Nephron (organoid): ENCODE results near the gene DGKI.
A peak's percentile ranks its signal among the peaks of the same experiment; 100 is the strongest.

Source experiments
- H3K27ac Mint-ChIP-seq, 3 experiments: 2 replicates each; pipeline ENCODE4 v1.8.0; 2020; ENCODE audit warnings: mixed read lengths in 3 of 3, mild to moderate bottlenecking in 2 of 3, moderate library complexity in 1 of 3
- H3K27me3 Mint-ChIP-seq: 2 replicates; pipeline ENCODE4 v1.8.0; 2021; ENCODE audit warnings: low read depth, mild to moderate bottlenecking, moderate library complexity, mixed read lengths
- H3K36me3 Mint-ChIP-seq: 2 replicates; pipeline ENCODE4 v1.8.0; 2020; ENCODE audit warnings: low read depth, mixed read lengths
- H3K4me1 Mint-ChIP-seq: 2 replicates; pipeline ENCODE4 v1.8.0; 2020; ENCODE audit warnings: mixed read lengths
- H3K4me3 Mint-ChIP-seq, 3 experiments: 2 replicates each; pipeline ENCODE4 v1.8.0; 2020; ENCODE audit warnings: mild to moderate bottlenecking in 3 of 3, mixed read lengths in 3 of 3, moderate library complexity in 2 of 3
- H3K9me3 Mint-ChIP-seq: 2 replicates; pipeline ENCODE4 v1.8.0; 2020; ENCODE audit warnings: mixed read lengths
- TF ChIP-seq, protein P1 (sequence below), 3 experiments: fragments of 200-600 bp; sonication (generic); IDR thresholded peaks; one replicate each; pipeline ENCODE4 v1.5.0; 2021; ENCODE audit warnings: antibody characterized with exemption in 3 of 3; ENCODE audit not compliant: unreplicated experiment in 3 of 3

Gene DGKI

GRCh38 chr7:137354396-137354795, 492.4 kb downstream of the DGKI start:
- TF ChIP-seq, protein P1, sequence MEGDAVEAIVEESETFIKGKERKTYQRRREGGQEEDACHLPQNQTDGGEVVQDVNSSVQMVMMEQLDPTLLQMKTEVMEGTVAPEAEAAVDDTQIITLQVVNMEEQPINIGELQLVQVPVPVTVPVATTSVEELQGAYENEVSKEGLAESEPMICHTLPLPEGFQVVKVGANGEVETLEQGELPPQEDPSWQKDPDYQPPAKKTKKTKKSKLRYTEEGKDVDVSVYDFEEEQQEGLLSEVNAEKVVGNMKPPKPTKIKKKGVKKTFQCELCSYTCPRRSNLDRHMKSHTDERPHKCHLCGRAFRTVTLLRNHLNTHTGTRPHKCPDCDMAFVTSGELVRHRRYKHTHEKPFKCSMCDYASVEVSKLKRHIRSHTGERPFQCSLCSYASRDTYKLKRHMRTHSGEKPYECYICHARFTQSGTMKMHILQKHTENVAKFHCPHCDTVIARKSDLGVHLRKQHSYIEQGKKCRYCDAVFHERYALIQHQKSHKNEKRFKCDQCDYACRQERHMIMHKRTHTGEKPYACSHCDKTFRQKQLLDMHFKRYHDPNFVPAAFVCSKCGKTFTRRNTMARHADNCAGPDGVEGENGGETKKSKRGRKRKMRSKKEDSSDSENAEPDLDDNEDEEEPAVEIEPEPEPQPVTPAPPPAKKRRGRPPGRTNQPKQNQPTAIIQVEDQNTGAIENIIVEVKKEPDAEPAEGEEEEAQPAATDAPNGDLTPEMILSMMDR (IDR thresholded peaks at IDR 0.05; ENCODE audit: unreplicated experiment in 3 of 3) = no peak
- peaks cover 29% of the 10 kb centered on the region for H3K4me1 Mint-ChIP-seq
- H3K27ac Mint-ChIP-seq = peak overlapping the region; percentile 14 to 77 (median 58)
- H3K9me3 Mint-ChIP-seq = peaks cover 27% of the 10 kb centered on the region
- H3K4me3 Mint-ChIP-seq = peak overlapping the region in 2 of 3 experiments; percentile 40 to 44
- H3K36me3 Mint-ChIP-seq = no peaks in the 10 kb centered on the region
- H3K27me3 Mint-ChIP-seq = no peaks in the 10 kb centered on the region

DNA sequence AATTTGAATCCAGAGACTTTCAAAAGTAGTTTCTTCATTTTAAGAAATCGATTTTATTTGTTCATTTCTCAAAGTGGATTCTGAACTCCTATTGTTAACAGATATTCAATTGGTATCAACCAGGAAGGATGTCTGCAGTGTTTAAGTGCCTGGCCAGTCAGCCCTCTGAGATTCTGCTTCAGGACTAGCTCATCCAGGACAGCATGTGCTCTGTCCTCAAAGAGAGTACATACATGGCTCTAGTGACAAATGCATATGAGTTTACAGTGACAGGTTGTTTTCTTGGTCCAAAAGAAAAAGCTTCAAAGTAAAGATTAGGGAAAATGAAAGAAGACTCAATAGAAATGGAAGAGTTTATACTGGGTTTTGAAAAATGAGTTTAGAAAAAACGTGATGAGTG, 494.8 kb downstream of the DGKI start:
- Mint-ChIP-seq H3K27ac (peak overlapping the region in 1 of 3 experiments; percentile 3), H3K27me3 (no peaks in the 10 kb centered on the region), H3K36me3 (no peaks in the 10 kb centered on the region), H3K4me3 (no peak overlapping the region), H3K9me3 (peaks cover 10% of the 10 kb centered on the region), H3K4me1 (peaks cover 29% of the 10 kb centered on the region)
- TF ChIP-seq, protein P1 (IDR thresholded peaks at IDR 0.05; ENCODE audit: unreplicated experiment in 3 of 3) = no peak

GRCh38 chr7:137345799-137346449, 500.9 kb downstream of the DGKI start:
- no peak overlapping the region for H3K27ac Mint-ChIP-seq
- TF ChIP-seq, protein P1 (IDR thresholded peaks at IDR 0.05; ENCODE audit: unreplicated experiment in 3 of 3) = no peak
- no peaks in the 10 kb centered on the region for H3K36me3 Mint-ChIP-seq
- H3K4me3 Mint-ChIP-seq = no peak overlapping the region
- H3K27me3 Mint-ChIP-seq = peaks cover 22% of the 10 kb centered on the region
- H3K4me1 Mint-ChIP-seq = peaks cover 23% of the 10 kb centered on the region
- H3K9me3 Mint-ChIP-seq = no peaks in the 10 kb centered on the region

DNA sequence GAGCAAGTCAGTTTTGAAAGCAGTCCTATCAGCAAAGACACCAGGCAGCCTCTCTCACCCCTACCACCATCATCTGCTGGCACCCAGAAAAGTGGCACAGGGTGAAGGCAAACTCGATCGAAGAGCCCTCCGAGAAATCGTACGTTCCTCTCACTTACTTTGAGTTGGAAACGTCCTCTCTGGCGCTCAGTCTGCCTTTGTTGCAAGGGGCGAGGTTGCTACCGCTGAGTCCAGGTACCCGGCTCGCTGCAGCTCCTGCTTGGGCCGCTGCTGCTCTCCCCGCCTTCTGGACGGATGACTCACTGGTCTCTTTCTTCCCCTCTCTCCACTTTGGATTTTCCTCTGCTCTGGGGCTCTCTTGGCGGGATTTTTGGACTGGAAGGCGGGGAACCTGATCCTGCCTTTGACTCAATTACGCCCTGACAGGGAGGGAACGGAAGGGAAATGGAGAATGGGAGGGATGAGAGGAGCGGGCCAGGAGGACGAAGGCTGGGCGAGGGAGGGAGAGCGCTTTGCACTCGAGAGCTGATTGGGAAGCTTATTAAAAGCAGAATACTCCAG, 503.4 kb downstream of the DGKI start, which contains the start of gene PTN:
Gene PTN (minus strand): TSS at position 453 of the 561 bp plus-strand sequence. CDS start 88,760 bp downstream, outside the sequence.
- TF ChIP-seq, protein P1 (IDR thresholded peaks at IDR 0.05; ENCODE audit: unreplicated experiment in 3 of 3) = no peak
- Mint-ChIP-seq H3K4me1 (peaks cover 28% of the 10 kb centered on the region), H3K4me3 (peak within 1 kb of the TSS; percentile 83 to 92 (median 92)), H3K9me3 (peaks cover 5% of the 10 kb centered on the region), H3K36me3 (peaks cover 10% of the 10 kb centered on the region), H3K27ac (peak within 1 kb of the TSS; percentile 58 to 89 (median 70)), H3K27me3 (peaks cover 22% of the 10 kb centered on the region)

DNA sequence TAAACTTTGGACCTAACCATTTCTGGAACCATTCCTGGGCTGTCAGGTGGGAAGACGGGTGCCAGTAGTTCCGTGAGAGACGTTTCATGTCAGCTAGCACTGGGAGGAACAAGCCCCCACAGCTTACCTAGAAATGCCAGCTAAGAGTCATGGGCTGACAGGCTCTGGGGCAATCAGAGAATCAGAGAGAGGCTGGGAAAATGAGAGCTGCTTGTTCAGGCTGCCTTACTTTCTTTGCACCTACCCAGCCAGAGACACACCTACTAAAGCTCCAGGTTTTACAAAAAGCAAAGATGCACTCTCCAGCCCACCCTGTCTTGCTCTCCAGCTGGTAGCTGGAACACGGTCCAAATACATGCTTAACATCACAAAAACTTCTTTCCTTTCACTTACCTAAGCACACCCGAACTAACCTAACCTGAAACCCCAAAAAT, 503.9 kb downstream of the DGKI start:
- peak overlapping the region; percentile 58 to 89 (median 70) for H3K27ac Mint-ChIP-seq
- H3K4me3 Mint-ChIP-seq = peak overlapping the region; percentile 83 to 92 (median 92)
- H3K27me3 Mint-ChIP-seq = peaks cover 22% of the 10 kb centered on the region
- TF ChIP-seq, protein P1 (IDR thresholded peaks at IDR 0.05; ENCODE audit: unreplicated experiment in 3 of 3) = no peak
- peaks cover 11% of the 10 kb centered on the region for H3K36me3 Mint-ChIP-seq
- peaks cover 8% of the 10 kb centered on the region for H3K9me3 Mint-ChIP-seq
- H3K4me1 Mint-ChIP-seq = peaks cover 28% of the 10 kb centered on the region
